ENCODE measurements around the gene LRRC37A3.
"Not testable (repeated sequence)": the region's sequence is repeated elsewhere in the genome, so short reads cannot be mapped to it uniquely, and the experiment has no call there.

- TF ChIP-seq CTCF (conservative IDR thresholded peaks at IDR 0.05; ENCODE audit: low read length); EZH2phosphoT487 (IDR thresholded peaks at IDR 0.05; ENCODE audit: borderline replicate concordance): not testable (repeated sequence)
Observed at GRCh38 chr17:64874210-64874609, 45.1 kb downstream of the LRRC37A3 start.
